HG03060 (cell line): ENCODE results near the gene RIT1.

Source experiments
- ATAC-seq: cut with Tn5 transposase; IDR thresholded peaks from one replicate; pipeline ENCODE4 v1.9.1; 2021; ENCODE audit warnings: low read depth, moderate number of reproducible peaks; ENCODE audit not compliant: unreplicated experiment

Gene RIT1, protein sequence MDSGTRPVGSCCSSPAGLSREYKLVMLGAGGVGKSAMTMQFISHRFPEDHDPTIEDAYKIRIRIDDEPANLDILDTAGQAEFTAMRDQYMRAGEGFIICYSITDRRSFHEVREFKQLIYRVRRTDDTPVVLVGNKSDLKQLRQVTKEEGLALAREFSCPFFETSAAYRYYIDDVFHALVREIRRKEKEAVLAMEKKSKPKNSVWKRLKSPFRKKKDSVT

GRCh38 chr1:155911156-155912055, at the start of gene RIT1:
Gene RIT1, minus strand, starts transcription at chr1:155911349. Its CDS starts 588 bp downstream, at chr1:155910761.
- ATAC-seq = peak; percentile 54

DNA sequence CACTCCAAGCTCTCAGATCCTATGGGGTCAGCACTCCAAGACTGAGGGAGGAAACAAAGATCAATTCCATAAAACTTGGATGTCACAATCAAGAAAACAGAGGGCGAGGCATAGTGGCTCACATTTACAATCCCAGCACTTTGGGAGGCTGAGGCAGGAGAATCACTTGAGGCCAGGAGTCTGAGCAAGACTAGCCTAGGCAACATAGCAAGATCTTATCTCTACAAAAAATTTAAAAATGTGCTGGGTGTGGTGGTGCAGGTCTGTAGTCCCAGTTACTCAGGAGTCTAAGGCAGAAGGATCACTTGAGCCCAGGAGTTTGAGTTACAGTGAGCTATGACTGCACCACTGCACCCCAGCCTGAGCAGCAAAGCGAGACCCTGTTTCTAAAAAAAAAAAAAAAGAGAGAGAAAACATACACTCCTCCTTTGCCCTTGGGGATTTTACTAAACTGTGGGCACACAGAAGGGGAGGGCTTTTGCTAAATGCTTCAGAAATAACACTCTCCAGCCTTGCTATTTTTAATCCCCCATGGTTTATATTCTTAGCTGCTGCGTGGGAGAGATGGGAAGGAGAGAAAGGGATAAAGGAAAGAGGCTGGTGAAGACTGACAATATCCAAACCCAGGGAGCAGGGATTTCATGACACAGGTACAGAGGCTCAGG, 49.1 kb upstream of the RIT1 start:
- ATAC-seq = no peak

- no peak for ATAC-seq
Observed at GRCh38 chr1:155957411-155957915, 46.3 kb upstream of the RIT1 start.

- ATAC-seq = no peak
Observed at GRCh38 chr1:155954645-155955044, 43.5 kb upstream of the RIT1 start.

DNA sequence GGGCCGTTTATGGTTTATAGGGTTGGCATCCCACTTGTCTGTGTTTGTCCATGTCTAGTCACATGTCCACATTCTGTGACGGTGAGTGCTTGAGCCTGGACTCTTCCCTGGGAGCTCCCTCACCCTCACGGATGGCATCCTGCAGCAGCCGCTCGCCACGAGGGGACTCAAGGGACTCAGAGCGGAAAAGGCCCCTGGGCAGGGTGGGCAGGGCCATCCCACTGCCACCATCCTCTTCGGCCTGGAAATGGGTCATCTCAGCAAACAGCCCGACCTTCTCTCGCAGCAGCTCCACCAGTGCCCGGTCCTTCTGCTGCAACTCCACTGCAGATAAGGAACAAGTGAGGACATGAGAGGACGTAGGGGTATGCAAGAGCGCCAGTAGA, 41.3 kb upstream of the RIT1 start:
- ATAC-seq = no peak

- ATAC-seq = no peak
Observed at GRCh38 chr1:155951753-155952504, 40.8 kb upstream of the RIT1 start.

DNA sequence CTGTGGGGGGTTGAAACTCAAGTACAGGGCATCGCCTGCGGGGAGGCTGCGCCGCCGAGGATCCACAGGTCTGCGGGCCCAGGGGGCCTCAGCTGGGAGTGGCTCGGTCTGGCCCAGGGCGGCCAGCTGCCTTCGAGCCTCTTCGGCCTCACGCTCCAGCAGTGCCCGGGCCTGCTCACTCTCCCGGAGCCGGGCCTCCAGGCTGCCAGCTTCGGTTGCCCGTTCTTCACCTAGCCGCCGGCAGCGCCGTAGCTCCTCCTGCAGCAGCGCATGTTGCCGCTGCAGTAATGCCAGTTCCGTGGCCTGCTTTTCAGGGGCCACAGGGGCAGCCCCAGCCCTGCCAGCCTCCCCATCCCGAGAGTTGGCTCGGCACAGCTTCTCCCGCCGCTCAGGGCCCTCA, 39.7 kb upstream of the RIT1 start:
- ATAC-seq = no peak

DNA sequence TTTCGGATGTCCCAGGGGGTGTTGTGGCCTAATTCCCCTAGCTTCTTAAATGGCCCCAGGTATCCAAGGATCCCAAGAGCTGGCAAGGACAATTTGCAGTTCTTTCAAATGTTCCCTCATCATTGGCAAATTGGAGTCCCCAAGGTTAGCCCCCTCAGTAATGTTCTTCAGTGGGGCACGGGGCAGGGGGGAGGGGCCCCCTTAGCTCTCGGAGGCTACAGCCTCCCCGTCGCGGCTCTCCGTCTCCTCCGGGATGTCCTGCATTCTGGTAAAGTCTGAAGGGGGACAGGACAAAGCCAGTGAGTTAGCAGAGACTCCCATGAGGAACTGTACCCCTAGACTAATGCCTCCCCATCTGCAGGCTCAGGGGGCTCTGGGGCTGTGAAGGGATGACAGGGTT, 36.6 kb upstream of the RIT1 start:
- ATAC-seq = no peak

- no peak for ATAC-seq
Observed at GRCh38 chr1:155947292-155947691, 36.1 kb upstream of the RIT1 start.

DNA sequence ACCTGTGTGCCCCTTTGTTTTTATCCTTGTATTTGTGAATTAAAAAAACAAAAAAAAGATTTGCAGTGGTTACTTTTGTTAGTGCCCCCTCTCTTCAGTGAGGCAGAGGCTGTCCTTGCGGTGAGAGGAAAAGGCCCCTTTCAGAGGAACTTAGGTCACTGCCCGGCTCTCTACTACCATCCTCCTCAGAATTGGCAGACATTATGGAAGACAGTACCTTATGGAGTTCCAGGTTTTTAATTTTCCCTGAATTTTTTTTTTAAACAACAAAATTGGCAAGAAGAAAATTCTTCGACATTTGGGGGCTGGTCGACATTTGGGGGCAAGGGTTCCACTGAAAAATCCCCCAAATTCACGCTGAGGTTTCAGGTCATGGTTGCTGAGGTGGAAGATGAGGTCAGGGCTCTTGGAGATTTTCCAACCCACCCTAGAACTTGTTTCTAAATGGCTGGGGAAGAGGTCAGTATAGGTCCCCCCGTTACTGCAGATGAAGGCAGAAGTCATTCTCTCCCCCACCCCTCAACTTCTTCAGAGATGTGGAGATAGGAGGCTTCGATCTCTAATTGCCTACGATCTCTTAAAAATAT, 35.6 kb upstream of the RIT1 start:
- ATAC-seq = no peak

DNA sequence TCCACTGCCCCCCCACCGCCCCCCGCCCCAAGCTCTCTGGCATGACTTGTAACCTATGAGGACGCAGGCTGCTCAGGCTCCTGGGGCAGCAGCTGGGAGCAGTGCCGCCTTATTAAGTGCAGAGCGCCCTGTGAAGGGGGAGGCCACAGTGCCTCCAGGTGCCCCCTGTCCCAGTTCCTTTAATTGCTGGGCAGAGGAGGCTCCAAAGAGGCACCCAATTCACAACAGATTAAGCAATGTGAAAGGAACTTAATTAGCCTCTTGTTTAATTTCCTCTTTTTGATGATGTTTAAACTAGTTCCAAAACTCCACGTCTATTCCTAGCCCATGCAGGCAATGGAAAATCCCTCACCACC, 33.3 kb upstream of the RIT1 start:
- no peak for ATAC-seq

DNA sequence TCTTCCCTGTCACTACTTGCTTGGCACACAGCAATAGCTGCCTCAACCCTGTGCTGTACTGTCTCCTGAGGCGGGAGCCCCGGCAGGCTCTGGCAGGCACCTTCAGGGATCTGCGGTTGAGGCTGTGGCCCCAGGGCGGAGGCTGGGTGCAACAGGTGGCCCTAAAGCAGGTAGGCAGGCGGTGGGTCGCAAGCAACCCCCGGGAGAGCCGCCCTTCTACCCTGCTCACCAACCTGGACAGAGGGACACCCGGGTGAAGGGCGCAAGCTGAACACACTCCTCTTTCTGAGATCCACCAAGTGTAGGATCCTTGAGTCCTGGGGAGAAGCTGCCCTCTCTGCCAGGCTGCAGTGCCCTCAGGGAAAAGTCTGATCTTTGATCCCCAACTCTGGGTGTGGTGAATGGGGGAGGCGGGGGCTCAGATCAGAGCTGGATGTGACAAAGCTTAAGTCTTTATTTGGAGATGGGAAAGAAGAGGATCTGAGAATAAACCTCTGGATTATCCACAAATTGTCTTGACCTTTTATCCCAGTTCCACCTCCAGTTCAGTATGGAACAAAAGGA, 31.5 kb upstream of the RIT1 start:
- no peak for ATAC-seq

- ATAC-seq = no peak
Observed at GRCh38 chr1:155941845-155942531, 30.8 kb upstream of the RIT1 start.

DNA sequence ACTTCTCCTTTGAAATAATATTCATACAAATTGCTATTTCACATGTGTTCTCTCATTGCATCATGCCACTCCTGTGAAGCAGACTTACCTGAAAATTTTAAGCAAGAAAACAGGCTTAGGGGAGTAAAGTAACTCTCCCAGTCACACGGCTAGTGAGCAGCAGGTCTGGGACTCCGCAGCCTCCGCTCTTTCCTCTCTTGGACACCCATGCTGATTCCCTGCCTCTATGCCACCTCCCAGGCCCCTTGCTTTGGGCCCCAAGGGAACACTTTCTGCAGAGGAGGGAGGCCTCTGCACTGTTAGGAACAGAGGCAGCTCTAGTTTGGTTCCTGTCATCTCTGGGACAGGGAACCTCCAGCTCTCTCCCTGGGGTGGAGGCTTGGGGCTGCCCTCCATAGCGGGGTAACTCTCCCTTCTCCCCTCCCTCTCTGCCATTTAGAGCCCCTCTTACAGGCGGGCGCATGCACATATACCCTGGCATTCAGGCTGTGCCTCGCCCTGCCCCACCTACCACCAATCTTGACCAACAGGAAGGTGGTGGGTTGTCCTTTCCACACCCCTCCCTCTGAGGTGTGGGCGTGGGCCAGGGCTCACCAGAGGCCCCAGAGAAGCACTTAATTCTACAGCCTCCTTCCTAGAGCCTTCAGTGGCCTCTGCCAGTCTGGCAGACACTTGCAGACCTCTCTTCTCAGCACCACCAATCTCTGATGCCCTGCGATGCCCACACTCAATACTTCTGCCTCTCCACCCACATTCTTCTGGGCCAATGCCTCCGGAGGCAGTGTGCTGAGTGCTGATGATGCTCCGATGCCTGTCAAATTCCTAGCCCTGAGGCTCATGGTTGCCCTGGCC, 30.1 kb upstream of the RIT1 start, which contains the start of gene RXFP4:
RXFP4 (plus strand) TSS at position 646 of the 852 bp plus-strand sequence; CDS start at position 718, 72 bp downstream.
- ATAC-seq = no peak

DNA sequence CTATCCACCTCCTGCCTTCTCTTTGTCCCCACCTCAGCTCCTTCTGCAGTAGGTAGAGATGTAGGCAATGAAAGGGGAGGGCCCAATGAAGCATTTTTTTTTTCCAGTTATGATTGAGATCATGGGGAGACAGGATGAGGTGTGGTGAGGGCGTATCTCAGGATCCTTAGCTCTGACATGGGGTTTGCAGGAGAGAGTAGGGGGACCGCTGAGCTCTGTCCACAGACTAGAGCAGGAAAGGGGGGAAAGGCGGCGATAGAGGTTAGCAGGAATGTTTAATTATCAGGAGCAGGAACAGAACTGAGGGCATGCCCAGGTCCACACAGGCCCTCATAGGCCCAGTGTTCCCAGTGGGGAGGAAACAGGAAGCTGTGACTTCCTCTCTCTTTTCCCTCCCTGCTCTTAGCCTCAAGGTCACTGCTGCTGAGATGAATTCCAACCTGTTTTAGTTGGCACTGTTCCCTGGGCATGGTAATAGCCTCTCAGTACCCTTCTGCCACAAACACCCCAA, 29.4 kb upstream of the RIT1 start:
- ATAC-seq = no peak

DNA sequence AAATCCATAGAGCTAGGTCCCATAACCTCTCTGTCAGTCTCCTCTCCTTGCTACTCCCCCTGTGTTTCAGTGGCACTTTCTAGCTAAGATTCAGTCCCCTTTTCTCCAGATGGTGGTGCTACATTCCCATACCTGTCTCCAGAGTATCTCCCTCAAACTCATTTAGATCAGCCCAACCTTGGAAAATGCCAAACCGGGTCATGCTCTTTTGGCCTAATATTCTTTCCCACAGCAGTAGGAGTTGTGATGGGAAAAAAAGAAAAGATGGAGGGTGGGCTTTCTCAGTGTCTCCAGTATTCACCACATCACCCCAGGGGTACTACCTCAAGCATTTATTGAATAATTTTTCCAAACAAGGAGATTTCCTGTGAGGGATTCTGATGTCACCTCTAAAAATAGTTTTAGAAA, 27.1 kb upstream of the RIT1 start:
- ATAC-seq = no peak

- no peak for ATAC-seq
Observed at GRCh38 chr1:155934936-155935590, 23.9 kb upstream of the RIT1 start.
